HG03280 (cell line): ENCODE results near the gene NUP210.

ENCODE experiments used
- ATAC-seq: cut with Tn5 transposase; IDR thresholded peaks from one replicate; pipeline ENCODE4 v1.9.1; 2021; ENCODE audit warnings: mild to moderate bottlenecking, moderate library complexity; ENCODE audit not compliant: unreplicated experiment

The NUP210 gene

GRCh38 chr3:13353506-13353905, 66.6 kb downstream of the NUP210 start:
- ATAC-seq, result no peak

- no peak for ATAC-seq
These were observed 67.4 kb downstream of the NUP210 start for GRCh38 chr3:13352621-13353131.

GRCh38 chr3:13349823-13350222, 70.3 kb downstream of the NUP210 start:
- ATAC-seq, result no peak

- no peak for ATAC-seq
These were observed 71.3 kb downstream of the NUP210 start for GRCh38 chr3:13348661-13349396.

- ATAC-seq, result no peak
These were observed 72.0 kb downstream of the NUP210 start for GRCh38 chr3:13348100-13348499.

- no peak for ATAC-seq
These were observed 72.7 kb downstream of the NUP210 start for GRCh38 chr3:13347390-13347950.

GRCh38 chr3:13346481-13347389, 73.4 kb downstream of the NUP210 start:
- ATAC-seq, result no peak

GRCh38 chr3:13345772-13346171, 74.3 kb downstream of the NUP210 start:
- ATAC-seq, result no peak

GRCh38 chr3:13345284-13345683, 74.8 kb downstream of the NUP210 start:
- no peak for ATAC-seq

- ATAC-seq, result no peak
These were observed 75.5 kb downstream of the NUP210 start for GRCh38 chr3:13344663-13345062.

- ATAC-seq, result no peak
These were observed 76.5 kb downstream of the NUP210 start for GRCh38 chr3:13343601-13344000.

GRCh38 chr3:13341229-13341905, 78.8 kb downstream of the NUP210 start:
- no peak for ATAC-seq

GRCh38 chr3:13339833-13340232, 80.3 kb downstream of the NUP210 start:
- ATAC-seq, result no peak

GRCh38 chr3:13338996-13339395, 81.1 kb downstream of the NUP210 start:
- ATAC-seq, result no peak

GRCh38 chr3:13338231-13338630, 81.9 kb downstream of the NUP210 start:
- no peak for ATAC-seq

- ATAC-seq, result no peak
These were observed 83.5 kb downstream of the NUP210 start for GRCh38 chr3:13336592-13336991.

GRCh38 chr3:13335503-13335902, 84.6 kb downstream of the NUP210 start:
- no peak for ATAC-seq

GRCh38 chr3:13335059-13335458, 85.1 kb downstream of the NUP210 start:
- no peak for ATAC-seq

GRCh38 chr3:13333236-13333897, 86.8 kb downstream of the NUP210 start:
- no peak for ATAC-seq

GRCh38 chr3:13332740-13333139, 87.4 kb downstream of the NUP210 start:
- ATAC-seq, result no peak
